Measurements from ENCODE around the gene TMCO4. TPM values are rescaled to one million over a fixed set of nuclear protein-coding genes. Genes with fewer than 3 reads are reported as not detected.

TMCO4 gene
- total and polyA plus RNA-seq, 2 of the 8 experiments (the other 6 are each of a cell fraction or from before 2014, with no cell fraction given): 3.0 to 3.1 TPM

DNA sequence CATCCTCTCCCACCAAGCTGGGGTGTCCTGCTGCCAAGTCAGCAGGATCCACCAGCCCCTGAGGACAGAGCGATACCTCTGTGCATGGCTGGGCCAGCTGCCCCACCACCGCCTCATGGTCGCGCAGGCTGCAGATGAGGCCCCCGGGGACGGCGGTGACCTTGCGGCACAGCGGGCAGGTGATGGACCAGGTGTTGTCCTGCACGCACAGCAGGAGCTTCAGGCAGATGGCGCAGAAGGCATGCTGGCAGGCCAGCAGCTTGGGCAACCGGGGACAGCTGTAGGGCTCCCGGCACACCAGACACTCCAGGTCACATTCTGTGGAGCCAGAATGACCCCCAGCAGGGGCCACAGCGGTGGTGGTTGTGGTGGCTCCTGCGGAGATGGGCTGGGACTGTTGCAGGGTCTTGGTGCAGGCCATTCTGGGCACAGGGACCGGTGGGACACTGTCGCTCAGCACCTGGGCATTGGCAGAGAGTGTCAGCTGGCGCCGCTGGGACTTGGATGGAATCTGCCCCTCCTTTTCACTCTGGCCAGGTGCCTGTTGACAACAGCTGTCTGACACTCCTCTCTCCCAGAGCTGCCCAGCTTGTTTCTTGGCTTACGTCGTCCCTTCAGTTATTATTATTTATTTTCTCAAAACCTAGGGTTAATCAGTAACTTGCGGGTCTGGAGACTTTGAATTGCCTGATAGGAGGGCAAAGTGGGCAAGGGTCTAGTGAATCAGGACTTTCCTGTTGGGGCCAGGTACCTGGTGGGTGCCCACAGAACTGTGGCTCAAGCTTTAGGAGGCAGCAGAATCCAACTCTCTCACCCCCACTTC is 15.2 kb upstream of the TMCO4 start, which contains the start of gene RNF186:
Gene RNF186, minus strand, starts transcription at position 603 of the 823 bp plus-strand sequence. Its CDS starts 182 bp downstream, at position 421.
- CTCF ChIA-PET (ENCODE audit: partially characterized antibody): interaction anchor here (0.6 to 1.8 kb wide), 7 partner anchors 8 to 153 kb away, joined by 3 to 9 read pairs (median 3); no protein-coding TSS in a partner anchor
- Histone ChIP-seq H2AFZ (ENCODE audit: low read length) (no peak within 1 kb of the TSS), H3K23me2 (ENCODE audit: low read depth, low read length) (no peaks in the 10 kb centered on the region), H2BK5ac (ENCODE audit: low read depth, low read length) (peak within 1 kb of the TSS; percentile 95; the same call in 1 of the 2 replicates), H2BK20ac (ENCODE audit: low read length) (peak within 1 kb of the TSS; percentile 98), H4K20me1 (replicated peaks in 1 of 2; ENCODE audit: control insufficient read depth in 1 of 2, insufficient read depth in 2 of 2, low read length in 2 of 2) (no peaks in the 10 kb centered on the region), H2BK120ac (replicated peaks; ENCODE audit: low read depth, low read length) (peak within 1 kb of the TSS; percentile 99), H3K36me3 (ENCODE audit: control insufficient read depth in 2 of 4, insufficient read depth in 4 of 4, low read length in 3 of 4) (no peaks in the 10 kb centered on the region), H2AK5ac (ENCODE audit: low read depth, low read length) (peak within 1 kb of the TSS; percentile 93; the same call in 1 of the 2 replicates), H3K79me1 (ENCODE audit: low read depth, low read length) (no peaks in the 10 kb centered on the region), H4K5ac (ENCODE audit: insufficient read length, low read depth, low read length) (peak within 1 kb of the TSS; percentile 10), H2BK12ac (ENCODE audit: low read depth, low read length) (peak within 1 kb of the TSS; percentile 99), H3K79me2 (ENCODE audit: control insufficient read depth in 1 of 2, insufficient read depth in 2 of 2, low read length in 2 of 2) (no peaks in the 10 kb centered on the region), H3K27ac (ENCODE audit: low read depth, low read length) (peak within 1 kb of the TSS; percentile 64; the same call in 1 of the 2 replicates), H3K4me3 (ENCODE audit: extremely low read depth in 1 of 4, insufficient read depth in 2 of 4, low read depth in 3 of 4, low read length in 4 of 4) (no peak within 1 kb of the TSS), H3K23ac (ENCODE audit: insufficient read length) (no peak within 1 kb of the TSS), H3K9me3 (ENCODE audit: insufficient read depth in 2 of 2, low read depth in 1 of 2, low read length in 1 of 2) (no peaks in the 10 kb centered on the region), H3K18ac (ENCODE audit: extremely low read depth, low read length) (peak within 1 kb of the TSS; percentile 81), H3K4me2 (ENCODE audit: insufficient read depth in 1 of 2, low read depth in 2 of 2, low read length in 2 of 2) (peak within 1 kb of the TSS; percentile 32 to 50; a peak in 2 of 4 replicates), H4K8ac (ENCODE audit: extremely low read depth, insufficient read depth, low read length) (no peak within 1 kb of the TSS; the same call in 1 of the 2 replicates), H3K4ac (replicated peaks; ENCODE audit: insufficient read length, low read depth, low read length) (peak within 1 kb of the TSS; percentile 36), H3K4me1 (replicated peaks in 1 of 4; ENCODE audit: control insufficient read depth in 3 of 4, insufficient read depth in 4 of 4, low read length in 3 of 4) (peaks cover 10 to 19% (median 11%) of the 10 kb centered on the region in 4 experiments), H3K27me3 (replicated peaks in 1 of 4; ENCODE audit: control insufficient read depth in 3 of 4, extremely low read depth in 1 of 4, insufficient read depth in 3 of 4, low read length in 3 of 4) (peaks cover 0 to 2% (median 0%) of the 10 kb centered on the region in 4 experiments; a peak in 1 of 7 replicates), H4K91ac (replicated peaks; ENCODE audit: insufficient read length, low read length) (peak within 1 kb of the TSS; percentile 78), H2BK15ac (ENCODE audit: low read length) (peak within 1 kb of the TSS; percentile 65; the same call in 1 of the 2 replicates), H3K56ac (replicated peaks; ENCODE audit: insufficient read length, low read depth, low read length) (no peak within 1 kb of the TSS), H3K14ac (ENCODE audit: insufficient read length) (no peak within 1 kb of the TSS), H3K9ac (replicated peaks in 1 of 4; ENCODE audit: extremely low read depth in 1 of 4, low read depth in 3 of 4, low read length in 3 of 4) (0 out of 7 replicates have a peak within 1 kb of the TSS, but pooled peaks of 1 of the 4 experiments have one; percentile 5)
- DNase-seq (ENCODE audit: low read depth in 1 of 2, low spot score in 2 of 2): no peak
- 93% methylated on average over 22 of the region's 22 CpGs; no CpG with 5 or more reads in 1 of the 2 experiments for WGBS, 2 experiments (ENCODE audit: extremely low coverage in 1 of 2, insufficient coverage in 1 of 2, insufficient read length in 1 of 2, insufficient replicate concordance in 2 of 2, low coverage in 1 of 2, low lambda C conversion rate in 2 of 2, missing lambda C conversion rate in 1 of 2)
- no peak for FAIRE-seq
- POLR2A ChIA-PET (ENCODE audit: partially characterized antibody): interaction anchor here (0.6 kb wide), 1 partner anchor 10 kb away, joined by 3 read pairs; no protein-coding TSS in a partner anchor
- TF ChIP-seq RXRA (IDR thresholded peaks at IDR 0.05; ENCODE audit: insufficient read depth, low read depth, low read length) (no peak), SIX5 (IDR thresholded peaks at IDR 0.05; ENCODE audit: low read depth, low read length) (no peak), SP1 (IDR thresholded peaks at IDR 0.05; ENCODE audit: low read depth, low read length) (no peak), EGR1 (IDR thresholded peaks at IDR 0.05; ENCODE audit: borderline replicate concordance, low read depth, low read length) (no peak), GTF2F1 (IDR thresholded peaks at IDR 0.05; ENCODE audit: borderline replicate concordance, low read depth, low read length) (no peak), KDM5A (IDR thresholded peaks at IDR 0.05; ENCODE audit: low read length) (no peak), BCL11A (IDR thresholded peaks at IDR 0.05; ENCODE audit: low read depth in 2 of 2, low read length in 2 of 2) (no peak), CHD2 (IDR thresholded peaks at IDR 0.05; ENCODE audit: low read length) (no peak), KDM4A (IDR thresholded peaks at IDR 0.05; ENCODE audit: low read depth, low read length, severe bottlenecking) (no peak), NANOG (IDR thresholded peaks at IDR 0.05; ENCODE audit: insufficient read depth, low read depth, low read length, poor library complexity, severe bottlenecking) (no peak), SP2 (IDR thresholded peaks at IDR 0.05; ENCODE audit: low read length) (no peak)

Measured in H1 (cell line).